Measurements from ENCODE around the gene ITPA.
A peak's percentile ranks its signal among the peaks of the same experiment; 100 is the strongest.
"Not testable (repeated sequence)": the region's sequence is repeated elsewhere in the genome, so short reads cannot be mapped to it uniquely, and the experiment has no call there.

Gene ITPA

GRCh38 chr20:3174442-3175261, 34.6 kb upstream of the ITPA start:
- H3K4me3 ChIP-seq (ENCODE audit: low read depth, low read length) = peak overlapping the region; percentile 94
- peak overlapping the region; percentile 76 for H3K9ac ChIP-seq (ENCODE audit: low read depth, low read length)

DNA sequence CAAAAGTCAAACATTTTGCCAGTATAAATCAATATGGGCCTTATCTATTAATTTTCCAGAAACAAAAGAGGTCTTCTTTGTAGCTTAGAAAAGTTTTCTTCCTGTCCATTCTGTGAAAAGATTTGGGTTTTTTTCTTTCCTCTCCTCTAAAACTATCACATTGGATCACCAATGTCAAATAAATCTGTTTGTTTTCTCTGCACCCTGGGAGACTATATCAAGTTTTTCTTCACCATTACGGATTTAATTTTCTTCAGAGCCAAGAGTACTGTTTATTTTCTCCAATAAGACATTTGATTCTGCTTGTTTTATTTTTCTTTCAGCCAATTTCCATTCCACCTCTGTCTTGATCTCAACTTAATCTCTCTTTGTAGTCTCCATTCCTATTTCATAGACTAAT, 34.0 kb upstream of the ITPA start:
- no peaks in the 10 kb centered on the region; the same call in 1 of the 2 replicates for H3K27me3 ChIP-seq (ENCODE audit: control insufficient read depth, insufficient read depth, low read length)
- H3K4me3 ChIP-seq (ENCODE audit: low read depth, low read length) = peak overlapping the region; percentile 94
- no peaks in the 10 kb centered on the region for H3K9me3 ChIP-seq (ENCODE audit: control insufficient read depth, insufficient read depth, low read length)
- H3K36me3 ChIP-seq (ENCODE audit: control insufficient read depth, insufficient read depth, low read length) = no peaks in the 10 kb centered on the region
- peak overlapping the region; percentile 76; the same call in 1 of the 2 replicates for H3K9ac ChIP-seq (ENCODE audit: low read depth, low read length)
- H3K27ac ChIP-seq (ENCODE audit: low read depth, low read length) = peak overlapping the region; percentile 60
- H3K4me1 ChIP-seq (ENCODE audit: control insufficient read depth, insufficient read depth, low read length) = peaks cover 28% of the 10 kb centered on the region

More at GRCh38 chr20:3174442-3175261, 34.6 kb upstream of the ITPA start:
- H3K27ac ChIP-seq (ENCODE audit: low read depth, low read length) = peak overlapping the region; percentile 93
- no peaks in the 10 kb centered on the region for H3K9me3 ChIP-seq (ENCODE audit: control insufficient read depth, insufficient read depth, low read length)
- H3K4me1 ChIP-seq (ENCODE audit: control insufficient read depth, insufficient read depth, low read length) = peaks cover 28% of the 10 kb centered on the region
- no peaks in the 10 kb centered on the region; the same call in 1 of the 2 replicates for H3K27me3 ChIP-seq (ENCODE audit: control insufficient read depth, insufficient read depth, low read length)
- H3K36me3 ChIP-seq (ENCODE audit: control insufficient read depth, insufficient read depth, low read length) = no peaks in the 10 kb centered on the region

GRCh38 chr20:3177746-3178485, 31.4 kb upstream of the ITPA start:
- Histone ChIP-seq H3K36me3 (ENCODE audit: control insufficient read depth, insufficient read depth, low read length) (no peaks in the 10 kb centered on the region), H3K27me3 (ENCODE audit: control insufficient read depth, insufficient read depth, low read length) (no peaks in the 10 kb centered on the region), H3K4me1 (ENCODE audit: control insufficient read depth, insufficient read depth, low read length) (peaks cover 15% of the 10 kb centered on the region), H3K9ac (ENCODE audit: low read depth, low read length) (no peak overlapping the region), H3K4me3 (ENCODE audit: low read depth, low read length) (no peak overlapping the region), H3K9me3 (ENCODE audit: control insufficient read depth, insufficient read depth, low read length) (no peaks in the 10 kb centered on the region), H3K27ac (ENCODE audit: low read depth, low read length) (no peak overlapping the region)

DNA sequence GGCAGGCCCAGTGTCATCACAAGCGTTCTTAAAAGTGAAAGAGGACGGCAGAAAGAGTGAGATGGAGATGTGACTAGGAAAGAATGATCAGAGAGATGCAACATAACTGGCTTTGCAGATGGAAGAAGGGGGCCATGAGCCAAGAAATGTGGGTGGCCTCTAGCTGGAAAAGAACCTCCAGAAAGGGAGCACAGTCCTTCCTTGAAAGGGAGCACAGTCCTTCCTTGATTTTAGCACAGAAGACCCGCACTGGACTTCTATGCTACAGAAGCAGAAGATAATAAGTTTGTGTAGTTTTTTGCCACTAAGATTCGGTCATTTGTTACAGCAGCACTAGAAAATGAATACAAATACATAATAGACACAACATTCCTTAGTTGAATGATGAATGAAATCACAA, 29.0 kb upstream of the ITPA start:
- peaks cover 8% of the 10 kb centered on the region for H3K4me1 ChIP-seq (ENCODE audit: control insufficient read depth, insufficient read depth, low read length)
- no peak overlapping the region for H3K9ac ChIP-seq (ENCODE audit: low read depth, low read length)

DNA sequence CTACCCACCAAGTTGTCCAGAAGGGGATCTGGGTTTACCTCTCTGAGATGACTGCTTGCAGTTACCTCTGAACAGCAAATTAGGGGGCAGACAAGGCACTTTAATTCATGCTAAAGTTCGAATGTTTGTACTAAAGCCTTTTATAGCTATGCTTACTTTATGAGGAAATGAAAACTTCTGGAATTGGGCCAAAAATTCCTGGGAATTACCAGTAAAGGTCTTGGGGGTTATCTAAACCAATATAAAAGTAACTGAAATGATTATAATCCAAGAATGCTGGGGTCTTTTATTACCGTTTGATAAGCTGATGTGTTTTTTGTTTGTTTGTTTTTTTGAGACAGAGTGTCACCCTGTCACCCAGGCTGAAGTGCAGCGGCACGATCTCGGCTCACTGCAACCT, 28.0 kb upstream of the ITPA start:
- H3K4me3 ChIP-seq (ENCODE audit: low read depth, low read length) = no peak overlapping the region
- no peaks in the 10 kb centered on the region for H3K27me3 ChIP-seq (ENCODE audit: control insufficient read depth, insufficient read depth, low read length)
- no peaks in the 10 kb centered on the region for H3K36me3 ChIP-seq (ENCODE audit: control insufficient read depth, insufficient read depth, low read length)
- H3K4me1 ChIP-seq (ENCODE audit: control insufficient read depth, insufficient read depth, low read length) = peaks cover 5% of the 10 kb centered on the region
- no peak overlapping the region for H3K9ac ChIP-seq (ENCODE audit: low read depth, low read length)
- no peaks in the 10 kb centered on the region for H3K9me3 ChIP-seq (ENCODE audit: control insufficient read depth, insufficient read depth, low read length)
- no peak overlapping the region for H3K27ac ChIP-seq (ENCODE audit: low read depth, low read length)

More for the DNA sequence above, 29.0 kb upstream of the ITPA start:
- Histone ChIP-seq H3K4me3 (ENCODE audit: low read depth, low read length) (no peak overlapping the region), H3K9me3 (ENCODE audit: control insufficient read depth, insufficient read depth, low read length) (no peaks in the 10 kb centered on the region), H3K36me3 (ENCODE audit: control insufficient read depth, insufficient read depth, low read length) (no peaks in the 10 kb centered on the region), H3K27ac (ENCODE audit: low read depth, low read length) (no peak overlapping the region), H3K27me3 (ENCODE audit: control insufficient read depth, insufficient read depth, low read length) (no peaks in the 10 kb centered on the region)

DNA sequence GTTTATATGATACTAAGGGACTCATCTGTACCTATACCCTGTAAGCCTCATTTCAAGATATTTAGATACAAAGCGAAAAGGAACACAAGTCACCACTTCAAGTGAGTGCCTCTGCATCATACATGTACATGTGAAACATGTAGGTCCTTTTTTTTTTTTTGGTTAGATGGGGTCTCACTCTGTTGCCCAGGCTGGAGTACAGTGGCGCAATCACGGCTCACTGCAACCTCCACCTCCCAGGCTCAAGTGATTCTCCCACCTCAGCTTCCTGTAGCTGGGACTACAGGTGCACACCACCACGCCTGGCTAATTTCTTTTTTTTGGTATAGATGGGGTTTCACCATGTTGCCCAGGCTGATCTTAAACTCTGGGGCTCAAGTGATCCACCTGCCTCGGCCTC, 26.9 kb upstream of the ITPA start:
- not testable (repeated sequence) for H3K27ac ChIP-seq (ENCODE audit: low read depth, low read length); H3K4me3 ChIP-seq (ENCODE audit: low read depth, low read length); H3K27me3 ChIP-seq (ENCODE audit: control insufficient read depth, insufficient read depth, low read length); H3K4me1 ChIP-seq (ENCODE audit: control insufficient read depth, insufficient read depth, low read length); H3K9me3 ChIP-seq (ENCODE audit: control insufficient read depth, insufficient read depth, low read length); H3K9ac ChIP-seq (ENCODE audit: low read depth, low read length); H3K36me3 ChIP-seq (ENCODE audit: control insufficient read depth, insufficient read depth, low read length)

DNA sequence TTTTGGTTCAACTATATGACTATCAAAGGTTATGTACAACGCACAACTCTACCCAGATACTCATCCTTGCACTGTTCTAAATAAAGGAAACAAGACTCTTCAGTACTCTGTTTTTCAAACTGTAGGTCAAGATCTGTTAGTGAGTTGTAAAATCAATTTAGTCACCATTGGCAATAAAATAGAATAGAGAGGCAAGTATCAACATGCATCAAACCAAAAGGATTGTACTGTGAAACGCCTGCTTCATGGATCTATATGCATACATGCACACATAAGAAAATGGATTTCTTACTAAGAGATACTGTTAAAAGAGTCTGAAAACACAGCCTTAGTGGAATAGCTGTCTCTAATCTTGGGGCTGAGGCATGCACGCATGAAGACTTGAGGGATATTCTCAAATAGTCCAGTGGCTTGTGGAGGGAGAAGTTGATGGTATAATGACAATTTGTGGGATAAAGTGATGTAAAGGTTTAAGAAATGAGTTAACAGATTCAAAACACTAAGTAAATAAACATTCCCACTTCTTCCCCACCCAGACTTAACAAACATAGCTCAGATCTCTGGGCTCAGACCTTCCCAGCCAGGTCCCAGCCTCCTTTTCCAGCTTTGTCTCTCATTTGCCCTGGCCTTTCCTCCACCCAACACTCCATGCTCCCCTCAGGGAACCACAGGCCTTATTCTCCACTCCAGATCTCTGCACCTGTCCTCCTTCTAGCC, 25.2 kb upstream of the ITPA start:
- Histone ChIP-seq H3K27ac (ENCODE audit: low read depth, low read length) (no peak overlapping the region), H3K4me3 (ENCODE audit: low read depth, low read length) (no peak overlapping the region), H3K9ac (ENCODE audit: low read depth, low read length) (no peak overlapping the region)

DNA sequence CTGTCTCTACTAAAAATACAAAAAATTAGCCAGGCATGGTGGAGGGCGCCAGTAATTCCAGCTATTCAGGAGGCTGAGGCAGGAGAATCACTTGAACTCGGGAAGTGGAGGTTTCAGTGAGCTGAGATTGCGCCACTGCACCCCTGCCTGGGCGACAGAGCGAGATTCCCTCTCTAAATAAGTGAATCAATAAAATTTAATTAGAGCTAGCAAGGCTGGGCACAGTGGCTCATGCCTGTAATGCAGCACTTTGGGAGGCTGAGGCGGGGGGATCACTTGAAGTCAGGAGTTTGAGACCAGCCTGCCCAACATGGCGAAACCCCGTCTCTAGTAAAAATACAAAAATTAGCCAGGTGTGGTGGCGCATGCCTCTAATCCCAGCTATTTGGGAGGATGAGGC, 21.4 kb upstream of the ITPA start:
- H3K4me3 ChIP-seq (ENCODE audit: low read depth, low read length); H3K9me3 ChIP-seq (ENCODE audit: control insufficient read depth, insufficient read depth, low read length); H3K9ac ChIP-seq (ENCODE audit: low read depth, low read length); H3K27ac ChIP-seq (ENCODE audit: low read depth, low read length); H3K4me1 ChIP-seq (ENCODE audit: control insufficient read depth, insufficient read depth, low read length); H3K27me3 ChIP-seq (ENCODE audit: control insufficient read depth, insufficient read depth, low read length): not testable (repeated sequence)
- H3K36me3 ChIP-seq (ENCODE audit: control insufficient read depth, insufficient read depth, low read length) = peaks cover 37% of the 10 kb centered on the region

More for the DNA sequence above, 25.2 kb upstream of the ITPA start:
- H3K4me1 ChIP-seq (ENCODE audit: control insufficient read depth, insufficient read depth, low read length) = no peaks in the 10 kb centered on the region
- H3K9me3 ChIP-seq (ENCODE audit: control insufficient read depth, insufficient read depth, low read length) = no peaks in the 10 kb centered on the region
- peaks cover under 1% of the 10 kb centered on the region; the same call in 1 of the 2 replicates for H3K36me3 ChIP-seq (ENCODE audit: control insufficient read depth, insufficient read depth, low read length)
- no peaks in the 10 kb centered on the region for H3K27me3 ChIP-seq (ENCODE audit: control insufficient read depth, insufficient read depth, low read length)

GRCh38 chr20:3188823-3189413, 20.4 kb upstream of the ITPA start:
- 0 out of 2 replicates have a peak, but pooled peaks cover 3% of the 10 kb centered on the region for H3K4me1 ChIP-seq (ENCODE audit: control insufficient read depth, insufficient read depth, low read length)
- no peaks in the 10 kb centered on the region for H3K9me3 ChIP-seq (ENCODE audit: control insufficient read depth, insufficient read depth, low read length)
- H3K27ac ChIP-seq (ENCODE audit: low read depth, low read length) = no peak overlapping the region
- H3K9ac ChIP-seq (ENCODE audit: low read depth, low read length) = no peak overlapping the region
- peaks cover 45% of the 10 kb centered on the region for H3K36me3 ChIP-seq (ENCODE audit: control insufficient read depth, insufficient read depth, low read length)
- H3K27me3 ChIP-seq (ENCODE audit: control insufficient read depth, insufficient read depth, low read length) = no peaks in the 10 kb centered on the region
- no peak overlapping the region for H3K4me3 ChIP-seq (ENCODE audit: low read depth, low read length)

GRCh38 chr20:3189561-3190131, 19.7 kb upstream of the ITPA start:
- no peaks in the 10 kb centered on the region for H3K9me3 ChIP-seq (ENCODE audit: control insufficient read depth, insufficient read depth, low read length)
- H3K4me1 ChIP-seq (ENCODE audit: control insufficient read depth, insufficient read depth, low read length) = 0 out of 2 replicates have a peak, but pooled peaks cover 3% of the 10 kb centered on the region
- no peaks in the 10 kb centered on the region for H3K27me3 ChIP-seq (ENCODE audit: control insufficient read depth, insufficient read depth, low read length)
- no peak overlapping the region for H3K4me3 ChIP-seq (ENCODE audit: low read depth, low read length)
- peaks cover 52% of the 10 kb centered on the region for H3K36me3 ChIP-seq (ENCODE audit: control insufficient read depth, insufficient read depth, low read length)
- H3K27ac ChIP-seq (ENCODE audit: low read depth, low read length) = no peak overlapping the region
- H3K9ac ChIP-seq (ENCODE audit: low read depth, low read length) = no peak overlapping the region
